ENCODE data around the gene SIRT2.

GRCh38 chr19:38880882-38881609, 18.4 kb downstream of the SIRT2 start:
- TF ChIP-seq CTCF (IDR thresholded peaks at IDR 0.05) (no peak), POLR2AphosphoS5 (IDR thresholded peaks at IDR 0.05) (no peak), POLR2A (IDR thresholded peaks at IDR 0.05) (no peak), EP300 (IDR thresholded peaks at IDR 0.05) (no peak)
